ENCODE data around the gene FAM219A.
"Not testable (repeated sequence)": the region's sequence is repeated elsewhere in the genome, so short reads cannot be mapped to it uniquely, and the experiment has no call there.

FAM219A gene

GRCh38 chr9:34378376-34379060, 79.9 kb downstream of the FAM219A start:
- no peak for DNase-seq (ENCODE audit: low read depth in 2 of 3, low spot score in 1 of 3)

DNA sequence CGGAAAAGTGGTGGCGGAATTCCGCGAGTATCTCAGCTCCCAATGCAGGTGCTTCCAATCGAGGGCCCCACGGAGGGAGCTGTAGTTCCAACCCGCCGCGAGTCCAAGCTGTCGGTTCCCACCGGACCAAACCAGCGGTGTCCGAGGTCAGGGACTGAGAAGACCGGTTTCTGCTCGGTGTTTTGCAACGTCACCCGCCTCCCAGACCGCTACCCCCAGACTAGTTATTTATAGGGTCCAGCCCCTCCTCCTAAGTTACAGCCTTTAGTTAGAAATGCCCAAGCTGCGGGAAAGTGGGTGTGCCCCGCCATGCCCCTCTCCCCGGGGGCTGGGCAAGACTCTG, 81.0 kb downstream of the FAM219A start:
- DNase-seq (ENCODE audit: low read depth in 2 of 3, low spot score in 1 of 3): no peak

DNA sequence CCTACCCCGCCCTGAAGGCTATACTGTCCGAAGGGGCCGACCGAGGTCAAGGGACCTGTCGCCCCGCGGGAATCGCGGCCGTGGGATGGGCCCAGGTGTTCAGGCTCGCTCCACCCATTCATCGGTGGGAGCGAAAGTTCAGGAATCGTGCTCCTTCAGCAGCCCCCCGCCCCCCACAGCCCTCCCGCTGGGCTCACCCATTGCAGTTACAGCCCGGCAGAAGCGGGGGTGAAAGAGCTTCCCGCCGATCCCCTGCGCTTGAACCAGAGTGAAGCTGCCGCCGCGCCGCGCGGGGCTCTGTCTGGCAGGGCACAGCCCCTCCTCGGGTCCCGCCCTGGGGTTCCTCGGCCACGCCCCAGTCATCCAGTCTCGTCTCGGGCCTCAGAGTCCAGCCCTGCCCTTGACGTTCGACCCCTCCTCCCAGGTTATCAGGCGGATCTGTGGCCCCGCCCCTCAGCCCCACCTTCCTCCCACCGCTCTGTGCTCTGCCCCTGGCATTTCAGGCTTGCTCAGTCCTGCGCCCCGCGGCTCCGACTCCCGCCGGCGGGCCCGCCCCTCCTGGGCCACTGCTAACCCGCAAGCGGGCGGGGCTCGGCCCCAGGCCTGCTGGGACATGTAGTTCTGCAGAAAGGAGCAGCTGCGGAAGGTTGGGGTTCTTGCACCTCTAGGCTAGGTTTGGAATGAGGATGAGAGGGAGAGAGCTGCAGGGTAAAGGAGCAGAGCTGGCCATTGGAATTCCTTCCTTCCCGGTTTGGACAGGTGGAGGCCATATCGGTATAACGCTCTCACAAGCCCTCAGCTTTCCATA, 81.6 kb downstream of the FAM219A start, which contains the start of gene MYORG:
Gene MYORG (minus strand): TSS at position 303 of the 808 bp plus-strand sequence. CDS start 3,955 bp downstream, outside the sequence.
- DNase-seq (ENCODE audit: low read depth in 2 of 3, low spot score in 1 of 3): peak; percentile 94 to 97 (median 96)

- DNase-seq (ENCODE audit: low read depth in 2 of 3, low spot score in 1 of 3): no peak
These were observed 82.3 kb downstream of the FAM219A start for GRCh38 chr9:34375901-34376595.

GRCh38 chr9:34374905-34375552, 83.3 kb downstream of the FAM219A start:
- DNase-seq (ENCODE audit: low read depth in 2 of 3, low spot score in 1 of 3): no peak

DNA sequence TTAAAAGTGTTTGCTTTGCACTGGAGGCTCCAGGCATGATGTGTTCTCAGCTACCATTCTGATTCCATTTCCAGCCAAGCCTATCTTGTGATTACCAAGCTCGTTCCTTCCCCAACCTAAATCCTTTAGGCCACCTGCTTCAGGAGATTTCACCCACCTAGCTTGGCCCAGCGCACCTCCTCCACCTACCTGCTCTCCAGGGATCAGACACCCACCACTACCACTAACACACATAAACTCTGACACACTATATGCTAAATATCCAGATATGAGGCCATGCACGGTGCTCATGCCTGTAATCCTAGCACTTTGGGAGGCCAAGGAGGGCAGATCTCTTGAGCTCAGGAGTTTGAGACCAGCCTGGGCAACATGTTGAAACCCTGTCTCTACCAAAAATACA, 84.0 kb downstream of the FAM219A start:
- DNase-seq (ENCODE audit: low read depth in 2 of 3, low spot score in 1 of 3): no peak

DNA sequence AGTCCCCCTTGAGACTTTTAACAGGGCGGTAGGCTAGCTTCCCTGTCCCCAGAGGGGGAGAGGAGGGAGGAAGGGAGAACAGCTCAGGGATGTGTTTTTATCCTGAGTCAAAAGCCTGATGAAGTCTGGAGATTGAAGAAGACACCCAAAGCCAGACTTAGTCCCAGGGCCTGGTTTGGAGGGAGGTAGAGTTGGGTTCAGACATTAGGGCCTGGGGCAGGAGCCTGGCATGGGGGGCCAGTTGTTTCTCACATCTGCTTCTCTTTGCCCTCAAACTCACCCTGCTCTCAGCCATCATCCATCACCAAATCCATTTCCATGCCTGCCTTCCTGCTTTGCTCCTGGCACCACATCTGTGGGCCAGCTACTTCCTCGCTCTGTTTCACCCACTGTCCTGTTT, 84.6 kb downstream of the FAM219A start:
- DNase-seq (ENCODE audit: low read depth in 2 of 3, low spot score in 1 of 3): no peak

GRCh38 chr9:34372467-34373011, 85.8 kb downstream of the FAM219A start:
- DNase-seq (ENCODE audit: low read depth in 2 of 3, low spot score in 1 of 3): no peak

DNA sequence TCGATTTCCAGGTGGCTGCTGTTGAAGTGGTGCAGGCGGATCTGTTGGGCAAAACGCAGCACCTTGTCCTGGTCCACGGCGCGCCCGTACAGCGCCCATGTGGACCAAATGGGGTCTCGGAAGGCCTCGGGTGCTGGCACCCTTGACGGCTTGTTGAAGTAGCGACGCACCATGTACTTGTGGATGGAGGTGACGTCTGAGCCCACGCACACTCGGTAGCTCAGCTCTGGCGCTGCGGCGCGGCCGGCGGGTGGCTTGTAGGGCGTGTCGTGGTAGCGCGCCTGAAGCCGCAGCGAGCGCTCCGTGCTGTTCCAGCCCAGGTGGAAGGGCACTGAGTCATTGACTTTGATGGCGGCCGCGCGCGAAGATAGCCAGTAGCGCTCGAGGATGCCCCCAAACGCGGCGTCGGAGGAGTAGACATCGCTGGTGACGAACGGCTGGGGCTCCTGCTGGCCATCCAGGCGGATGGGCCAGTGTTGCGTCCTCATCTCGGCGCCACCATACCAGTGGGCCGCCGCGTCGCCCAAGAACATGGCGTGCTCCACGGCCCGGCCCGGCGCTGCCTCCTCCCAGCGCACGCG, 86.4 kb downstream of the FAM219A start:
- DNase-seq (ENCODE audit: low read depth in 2 of 3, low spot score in 1 of 3): no peak

DNA sequence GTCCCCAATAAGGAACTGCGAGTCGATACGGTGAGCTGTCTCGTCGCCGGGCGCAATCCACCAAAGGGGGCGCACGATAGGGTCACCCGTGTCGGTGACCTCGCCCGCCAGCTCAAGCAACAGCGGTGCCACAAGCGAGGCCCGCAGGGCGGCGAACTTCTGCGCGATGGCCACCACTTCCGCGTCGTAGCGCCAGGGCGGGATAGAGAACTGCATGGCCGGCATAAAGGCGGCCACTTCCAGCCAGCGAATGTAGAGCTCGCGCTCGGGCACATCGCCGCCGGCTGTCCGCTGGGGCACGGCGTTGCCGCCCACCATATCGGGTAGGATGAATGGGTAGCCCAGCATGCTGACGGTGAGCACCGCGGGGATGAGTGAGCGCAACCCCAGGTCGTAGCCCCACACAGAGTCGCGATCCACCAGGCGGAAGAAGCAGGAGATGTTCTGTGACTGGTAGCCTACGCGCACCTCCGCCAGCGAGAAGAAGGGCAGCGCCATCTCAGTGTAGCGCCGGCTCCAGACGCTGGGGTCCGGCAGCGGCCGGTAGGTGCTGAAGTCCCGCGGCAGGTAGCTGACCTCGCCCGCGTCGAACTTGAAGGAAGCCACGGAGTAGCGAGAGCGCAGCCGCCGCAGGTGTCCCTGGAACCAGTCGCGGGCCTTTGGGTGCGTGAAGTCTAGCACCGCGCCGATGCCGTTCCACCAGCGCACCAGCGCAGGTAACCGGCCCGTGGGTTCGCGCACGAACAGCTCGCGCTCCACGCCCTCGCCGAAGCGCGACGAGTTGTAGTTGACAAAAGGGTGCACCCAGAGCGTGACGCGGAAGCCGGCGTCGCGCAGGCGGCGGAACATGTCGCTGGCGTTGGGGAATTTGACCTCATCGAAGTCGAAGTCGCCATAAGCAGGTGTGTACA, 87.1 kb downstream of the FAM219A start:
- DNase-seq (ENCODE audit: low read depth in 2 of 3, low spot score in 1 of 3): no peak

DNA sequence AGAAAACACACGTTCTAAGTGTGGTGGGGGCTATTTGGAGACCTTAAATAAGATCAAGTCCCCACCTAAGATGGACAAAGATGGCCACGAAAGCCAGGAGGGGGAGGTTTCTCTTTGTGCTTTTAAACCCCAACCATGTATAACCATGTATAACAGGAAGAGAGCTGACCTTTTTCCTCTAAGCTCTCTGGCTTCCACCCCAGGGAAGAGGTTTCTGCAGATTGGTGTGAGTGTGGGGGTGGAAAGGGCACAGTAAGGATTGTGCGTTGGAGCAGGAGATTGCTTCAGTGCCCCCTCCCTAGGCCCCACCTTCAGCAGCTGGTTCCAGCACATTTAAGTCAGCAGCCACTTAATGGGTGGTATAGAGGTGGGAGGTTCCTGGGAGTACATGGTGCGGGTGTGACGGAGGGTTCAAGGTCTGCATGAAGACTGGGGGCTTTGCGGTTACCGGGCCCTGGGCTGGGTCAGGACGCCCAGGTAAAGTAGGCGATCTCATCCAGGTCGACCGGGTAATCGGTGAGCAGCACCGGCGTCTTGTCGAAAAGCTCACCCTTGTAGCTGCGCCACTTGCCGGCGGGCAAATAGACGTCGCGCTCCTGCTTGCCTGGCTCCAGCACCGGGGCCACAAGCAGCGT, 87.9 kb downstream of the FAM219A start:
- DNase-seq (ENCODE audit: low read depth in 2 of 3, low spot score in 1 of 3): no peak

DNA sequence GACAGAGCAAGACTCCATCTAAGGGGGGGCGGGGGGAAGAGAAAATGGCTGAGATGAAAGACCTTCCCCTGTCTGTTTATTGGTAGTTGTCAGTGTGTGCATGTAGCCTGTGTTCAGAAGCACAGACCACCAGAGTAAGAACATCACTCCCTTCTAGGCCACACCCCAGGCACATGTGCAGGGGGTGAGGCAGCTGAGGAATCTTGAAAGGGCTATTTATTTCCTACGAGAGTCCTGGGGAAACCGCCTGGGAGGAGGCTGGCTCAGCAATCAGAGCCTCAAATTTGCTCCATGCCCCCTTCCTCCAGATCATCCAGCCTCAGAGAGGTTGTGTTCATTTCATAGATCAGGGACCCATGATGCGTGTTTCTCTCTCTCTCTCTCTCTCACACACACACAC, 88.7 kb downstream of the FAM219A start:
- DNase-seq (ENCODE audit: low read depth in 2 of 3, low spot score in 1 of 3): no peak

- DNase-seq (ENCODE audit: low read depth in 2 of 3, low spot score in 1 of 3): not testable (repeated sequence)
These were observed 89.6 kb downstream of the FAM219A start for GRCh38 chr9:34368796-34369195.

DNA sequence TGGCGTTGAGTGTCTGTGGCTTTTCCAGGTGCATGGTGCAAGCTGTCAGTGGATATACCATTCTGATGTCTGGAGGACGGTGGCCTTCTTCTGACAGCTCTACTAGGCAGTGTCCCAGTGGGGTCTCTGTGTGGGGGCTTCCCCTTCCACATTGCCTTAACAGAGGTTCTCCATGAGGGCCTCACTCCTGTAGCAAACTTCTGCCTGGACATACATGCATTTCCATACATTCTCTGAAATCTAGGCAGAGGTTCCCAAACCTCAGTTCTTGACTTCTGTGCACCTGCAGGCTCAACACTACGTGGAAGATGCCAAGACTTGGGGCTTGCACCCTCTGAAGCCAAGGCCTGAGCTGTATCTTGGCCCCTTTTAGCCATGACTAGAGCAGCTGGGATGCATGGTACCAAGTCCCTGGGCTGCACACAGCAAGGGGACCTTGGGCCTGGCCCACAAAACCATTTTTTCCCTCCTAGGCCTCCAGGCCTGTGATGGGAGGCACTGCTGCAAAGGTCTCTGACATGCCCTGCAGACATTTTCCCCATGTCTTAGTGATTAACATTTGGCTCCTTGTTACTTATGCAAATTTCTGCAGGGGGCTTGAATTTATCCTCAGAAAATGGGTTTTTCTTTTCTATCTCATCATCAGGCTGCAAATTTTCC, 90.5 kb downstream of the FAM219A start:
- not testable (repeated sequence) for DNase-seq (ENCODE audit: low read depth in 2 of 3, low spot score in 1 of 3)

- no peak for DNase-seq (ENCODE audit: low read depth in 2 of 3, low spot score in 1 of 3)
These were observed 92.0 kb downstream of the FAM219A start for GRCh38 chr9:34366365-34366764.

- no peak for DNase-seq (ENCODE audit: low read depth in 2 of 3, low spot score in 1 of 3)
These were observed 93.1 kb downstream of the FAM219A start for GRCh38 chr9:34365282-34365681.

GRCh38 chr9:34363619-34364351, 94.6 kb downstream of the FAM219A start:
- no peak for DNase-seq (ENCODE audit: low read depth in 2 of 3, low spot score in 1 of 3)

DNA sequence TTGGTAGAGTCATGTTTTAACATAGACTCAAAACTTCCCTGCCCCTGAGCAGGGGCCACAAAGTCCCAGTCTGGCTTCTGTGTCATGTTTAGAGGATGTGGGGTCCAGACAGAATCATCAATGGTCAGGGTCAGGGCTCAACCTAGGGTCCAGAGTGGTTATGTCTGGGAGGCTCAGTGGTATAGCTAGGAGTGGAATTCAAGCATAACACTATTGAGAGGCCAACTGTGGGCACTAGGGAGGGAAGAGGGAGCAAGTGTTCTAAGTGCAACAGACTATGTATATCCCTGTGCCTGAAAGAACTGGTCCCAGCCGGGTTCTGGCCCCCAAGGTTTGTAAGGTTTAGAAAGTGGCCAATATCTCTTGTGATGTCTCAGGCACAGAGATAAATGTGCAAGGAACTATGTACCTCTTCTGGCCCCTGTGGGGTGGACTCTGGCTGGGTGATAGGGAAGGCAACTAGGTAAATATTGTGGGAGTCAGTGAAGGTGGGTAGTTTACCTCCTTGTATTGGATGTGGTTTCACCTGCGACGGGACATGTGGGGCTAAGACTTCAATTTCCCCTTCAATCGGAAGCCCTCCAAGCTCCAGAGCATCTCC, 95.7 kb downstream of the FAM219A start:
- no peak for DNase-seq (ENCODE audit: low read depth in 2 of 3, low spot score in 1 of 3)

All from stimulated activated CD4-positive, alpha-beta T cell treated with anti-CD3 and anti-CD28 coated beads, Interleukin-12 subunit alpha, Interleukin-12 subunit beta, amount 100 ng/mL, for 48 hours (primary cell).